Stimulated activated CD4-positive, alpha-beta T cell treated with anti-CD3 and anti-CD28 coated beads, Interleukin-4, amount 100 ng/mL, for 24 hours (primary cell): ENCODE data around the gene ZNF200.
"Not testable (repeated sequence)": the region's sequence is repeated elsewhere in the genome, so short reads cannot be mapped to it uniquely, and the experiment has no call there.

Experiments
- DNase-seq: peaks from one replicate; pipeline ENCODE4 v3.0.0-alpha.2; 2020

Gene ZNF200

GRCh38 chr16:3197694-3198333, 37.1 kb downstream of the ZNF200 start:
- DNase-seq = not testable (repeated sequence)

GRCh38 chr16:3195975-3196374, 39.0 kb downstream of the ZNF200 start:
- DNase-seq = no peak

GRCh38 chr16:3194792-3195191, 40.2 kb downstream of the ZNF200 start:
- no peak for DNase-seq

GRCh38 chr16:3193221-3194212, 41.4 kb downstream of the ZNF200 start:
- no peak for DNase-seq

- DNase-seq = no peak
Observed at GRCh38 chr16:3192476-3193019, 42.4 kb downstream of the ZNF200 start.

- DNase-seq = no peak
Observed at GRCh38 chr16:3190949-3191353, 44.0 kb downstream of the ZNF200 start.

GRCh38 chr16:3189869-3190268, 45.1 kb downstream of the ZNF200 start:
- DNase-seq = no peak

GRCh38 chr16:3188925-3189825, 45.8 kb downstream of the ZNF200 start:
- peak; percentile 52 for DNase-seq

- no peak for DNase-seq
Observed at GRCh38 chr16:3188675-3188924, 46.4 kb downstream of the ZNF200 start.

GRCh38 chr16:3187798-3188674, 46.9 kb downstream of the ZNF200 start, which contains the start of gene OR1F1:
Gene OR1F1, plus strand, starts transcription at chr16:3188204.
- peak; percentile 74 for DNase-seq

GRCh38 chr16:3186946-3187690, 47.8 kb downstream of the ZNF200 start:
- no peak for DNase-seq

GRCh38 chr16:3183445-3184139, 51.4 kb downstream of the ZNF200 start:
- DNase-seq = no peak

GRCh38 chr16:3182608-3183444, 52.1 kb downstream of the ZNF200 start:
- DNase-seq = peak; percentile 55

- DNase-seq = not testable (repeated sequence)
Observed at GRCh38 chr16:3182293-3182607, 52.7 kb downstream of the ZNF200 start.

- no peak for DNase-seq
Observed at GRCh38 chr16:3180445-3180878, 54.5 kb downstream of the ZNF200 start.

- no peak for DNase-seq
Observed at GRCh38 chr16:3179651-3180050, 55.3 kb downstream of the ZNF200 start.

GRCh38 chr16:3175157-3176093, 59.5 kb downstream of the ZNF200 start:
- peak; percentile 41 for DNase-seq

GRCh38 chr16:3174618-3175148, 60.3 kb downstream of the ZNF200 start:
- no peak for DNase-seq
